OCI-LY1 (cell line): ENCODE data around the gene ST6GALNAC6.

Experiments
- H2AFZ ChIP-seq: fragments of 200-600 bp; sonication (generic), shearing (Covaris generic); 2 replicates; pipeline ENCODE4 v1.6.0; 2014; ENCODE audit warnings: antibody characterized with exemption, mild to moderate bottlenecking, low read length
- H3F3A ChIP-seq: fragments of 200-600 bp; sonication (generic), shearing (Covaris generic); 2 replicates; pipeline ENCODE4 v1.6.0; 2014; ENCODE audit warnings: mild to moderate bottlenecking, antibody characterized with exemption, low read length, moderate library complexity; ENCODE audit not compliant: insufficient read depth
- H3K27ac ChIP-seq: fragments of 200-600 bp; sonication (generic); 2 replicates; pipeline ENCODE4 v1.5.1; 2014; ENCODE audit warnings: low read length, mixed run types, mild to moderate bottlenecking, low read depth; ENCODE audit not compliant: poor library complexity, severe bottlenecking
- H3K27me3 ChIP-seq: fragments of 200-600 bp; sonication (generic); 2 replicates; pipeline ENCODE4 v1.6.0; 2014; ENCODE audit warnings: antibody characterized with exemption, mild to moderate bottlenecking, low read length, moderate library complexity; ENCODE audit not compliant: insufficient read depth
- H3K36me3 ChIP-seq: fragments of 200-600 bp; sonication (generic); 2 replicates; pipeline ENCODE4 v1.6.1; 2014; ENCODE audit warnings: mild to moderate bottlenecking, antibody characterized with exemption, low read length, moderate library complexity, mixed read lengths; ENCODE audit not compliant: insufficient read depth
- H3K4me1 ChIP-seq: fragments of 200-600 bp; sonication (generic); 2 replicates; pipeline ENCODE4 v1.5.1; 2014; ENCODE audit warnings: mild to moderate bottlenecking, low read length, moderate library complexity; ENCODE audit not compliant: insufficient read depth, severe bottlenecking
- H3K4me2 ChIP-seq: fragments of 200-600 bp; sonication (generic), shearing (Covaris generic); 2 replicates; pipeline ENCODE4 v1.6.1; 2014; ENCODE audit warnings: low read length
- H3K4me3 ChIP-seq: fragments of 200-600 bp; sonication (generic); 2 replicates; pipeline ENCODE4 v1.5.1; 2014; ENCODE audit warnings: low read length, low read depth, mild to moderate bottlenecking, mixed read lengths; ENCODE audit not compliant: poor library complexity, severe bottlenecking
- H3K79me2 ChIP-seq: fragments of 200-600 bp; shearing (Covaris generic); 2 replicates; pipeline ENCODE4 v1.6.1; 2016; ENCODE audit warnings: mixed run types, low read length, mixed read lengths; ENCODE audit not compliant: insufficient read depth
- H3K9ac ChIP-seq: fragments of 200-600 bp; sonication (generic), shearing (Covaris generic); 2 replicates; pipeline ENCODE4 v1.6.1; 2014; ENCODE audit warnings: mild to moderate bottlenecking, low read length, mixed read lengths
- H3K9me2 ChIP-seq: fragments of 200-600 bp; sonication (generic), shearing (Covaris generic); 2 replicates; pipeline ENCODE4 v1.6.1; 2014; ENCODE audit warnings: low read depth, mild to moderate bottlenecking, low read length, mixed read lengths
- H3K9me3 ChIP-seq: fragments of 200-600 bp; shearing (Covaris generic); 2 replicates; pipeline ENCODE4 v1.6.1; 2014; ENCODE audit warnings: low read length, mixed read lengths
- H4K20me1 ChIP-seq: fragments of 200-600 bp; sonication (generic), shearing (Covaris generic); 2 replicates; pipeline ENCODE4 v1.6.0; 2016; ENCODE audit warnings: mild to moderate bottlenecking, low read length; ENCODE audit not compliant: insufficient read depth
- CTCF ChIP-seq: fragments of 200-600 bp; sonication (generic), shearing (Covaris generic); IDR thresholded peaks from 2 replicates; pipeline ENCODE4 v1.5.1; 2017; ENCODE audit warnings: mild to moderate bottlenecking, antibody characterized with exemption, low read length, moderate library complexity, mixed read lengths
- EZH2 ChIP-seq: fragments of 200-600 bp; sonication (generic), shearing (Covaris generic); IDR thresholded peaks from 2 replicates; pipeline ENCODE4 v1.8.0; 2017; ENCODE audit warnings: borderline replicate concordance, mixed run types, mild to moderate bottlenecking, antibody characterized with exemption, low read length, moderate library complexity, mixed read lengths

The ST6GALNAC6 gene

GRCh38 chr9:127945942-127946341 is 46.5 kb upstream of the ST6GALNAC6 start:
- Histone ChIP-seq H3K9me3 (no peaks in the 10 kb centered on the region), H3K79me2 (no peaks in the 10 kb centered on the region), H3K4me1 (peaks cover 6% of the 10 kb centered on the region), H3K36me3 (peaks cover 79% of the 10 kb centered on the region), H4K20me1 (no peaks in the 10 kb centered on the region), H3K27me3 (no peaks in the 10 kb centered on the region), H3K9me2 (no peaks in the 10 kb centered on the region), H3K4me3 (no peak overlapping the region), H3F3A (no peaks in the 10 kb centered on the region), H3K4me2 (no peak overlapping the region), H3K9ac (no peak overlapping the region), H2AFZ (no peak overlapping the region), H3K27ac (no peak overlapping the region)
- TF ChIP-seq CTCF (no peak), EZH2 (no peak)

GRCh38 chr9:127945338-127945737 is 45.9 kb upstream of the ST6GALNAC6 start:
- Histone ChIP-seq H3K4me2 (no peak overlapping the region), H3K4me3 (no peak overlapping the region), H3K9ac (no peak overlapping the region), H3K9me2 (no peaks in the 10 kb centered on the region), H4K20me1 (no peaks in the 10 kb centered on the region), H3F3A (no peaks in the 10 kb centered on the region), H3K27ac (no peak overlapping the region), H2AFZ (no peak overlapping the region), H3K4me1 (peaks cover 5% of the 10 kb centered on the region), H3K27me3 (no peaks in the 10 kb centered on the region), H3K36me3 (peaks cover 79% of the 10 kb centered on the region), H3K79me2 (no peaks in the 10 kb centered on the region), H3K9me3 (no peaks in the 10 kb centered on the region)
- TF ChIP-seq EZH2 (no peak), CTCF (no peak)

- Histone ChIP-seq H3K9me2 (no peaks in the 10 kb centered on the region), H3K4me1 (no peaks in the 10 kb centered on the region), H3K9ac (no peak overlapping the region), H3K4me2 (no peak overlapping the region), H3K79me2 (no peaks in the 10 kb centered on the region), H3K27ac (no peak overlapping the region), H4K20me1 (no peaks in the 10 kb centered on the region), H3F3A (no peaks in the 10 kb centered on the region), H3K36me3 (peaks cover 80% of the 10 kb centered on the region), H2AFZ (no peak overlapping the region), H3K27me3 (no peaks in the 10 kb centered on the region), H3K4me3 (no peak overlapping the region), H3K9me3 (no peaks in the 10 kb centered on the region)
- TF ChIP-seq CTCF: no peak
- TF ChIP-seq EZH2: no peak
Measured at GRCh38 chr9:127944586-127945218, 45.3 kb upstream of the ST6GALNAC6 start.
